Stimulated activated CD8-positive, alpha-beta memory T cell treated with anti-CD3 and anti-CD28 coated beads, Interleukin-2, amount 100 ng/mL, for 1 hour (primary cell): ENCODE measurements around the gene C1QTNF6.

Experiments used
- DNase-seq, 2 donors: peaks; one replicate each; pipeline ENCODE4 v3.0.0-alpha.2; 2020; ENCODE audit warnings: low read depth in 2 of 2

C1QTNF6 gene

DNA sequence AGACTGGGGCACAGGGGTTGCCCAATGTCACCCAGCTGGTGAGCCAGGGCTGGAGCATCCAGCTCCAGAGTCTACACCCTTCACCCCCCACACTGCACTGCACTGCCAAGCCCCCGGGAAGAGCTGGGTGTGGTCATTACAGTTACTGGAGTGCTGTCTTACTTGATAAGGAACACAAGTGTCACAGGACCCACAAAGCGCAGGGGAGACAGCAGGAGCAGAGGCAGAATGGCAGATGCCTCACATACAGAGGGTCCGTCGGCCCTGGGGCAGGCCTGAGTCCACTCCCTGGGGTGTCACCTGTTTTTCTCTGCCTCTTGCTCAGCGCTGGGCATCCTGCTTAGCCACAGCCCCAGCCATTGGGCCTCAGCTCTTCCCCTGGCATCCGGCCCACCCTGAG is 46.1 kb downstream of the C1QTNF6 start:
- DNase-seq: no peak

DNA sequence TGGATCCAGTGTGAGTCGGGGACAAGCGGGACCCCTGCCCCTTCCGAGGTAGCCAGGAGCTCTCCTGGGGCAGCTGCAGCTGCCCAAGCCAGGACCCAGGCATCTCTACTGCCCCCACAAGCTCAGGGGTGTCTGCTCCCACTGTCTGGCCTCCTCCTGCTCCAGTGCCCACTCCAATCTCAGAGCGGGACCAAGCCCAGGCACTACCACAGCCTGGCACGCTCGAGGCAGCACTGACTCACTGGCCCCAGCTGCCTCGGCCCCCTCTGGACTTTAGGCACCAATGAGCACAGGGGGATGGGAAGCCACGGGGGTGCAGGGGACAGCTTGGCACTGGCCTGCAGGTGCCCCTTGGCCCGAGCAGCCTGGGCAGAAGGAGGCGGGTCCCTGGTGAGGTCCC is 46.6 kb downstream of the C1QTNF6 start:
- no peak for DNase-seq

DNA sequence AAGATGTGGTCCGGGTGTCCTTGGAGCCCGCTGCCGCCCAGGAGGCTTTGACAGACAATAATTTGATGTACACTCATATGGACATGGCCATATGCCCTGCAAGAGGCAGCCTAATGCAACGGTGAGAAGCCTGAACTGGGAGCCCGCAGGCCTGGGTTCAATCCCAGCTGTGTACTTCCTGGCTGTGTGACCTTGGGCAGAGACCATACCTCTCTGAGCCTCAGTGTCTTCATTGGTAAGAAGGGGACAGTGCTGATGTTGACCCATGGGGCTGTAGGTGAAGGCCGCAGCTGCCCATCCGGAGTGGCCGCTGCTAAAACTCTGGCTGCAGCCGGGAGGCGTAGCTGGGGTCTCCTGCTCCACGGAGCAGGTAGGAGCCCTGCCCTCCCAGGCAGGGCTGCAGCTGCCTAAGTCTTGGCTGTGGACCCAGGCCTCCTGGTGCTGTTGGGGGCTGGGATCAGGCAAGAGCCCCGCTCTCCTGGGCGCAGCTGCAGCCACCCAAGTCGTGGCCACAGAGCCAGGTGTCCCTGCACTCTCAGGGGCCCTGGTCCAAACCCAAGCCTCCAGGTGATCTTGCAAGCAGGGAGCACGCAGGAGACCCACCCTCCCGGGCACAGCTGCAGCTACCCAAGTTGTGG is 47.2 kb downstream of the C1QTNF6 start:
- no peak for DNase-seq

DNA sequence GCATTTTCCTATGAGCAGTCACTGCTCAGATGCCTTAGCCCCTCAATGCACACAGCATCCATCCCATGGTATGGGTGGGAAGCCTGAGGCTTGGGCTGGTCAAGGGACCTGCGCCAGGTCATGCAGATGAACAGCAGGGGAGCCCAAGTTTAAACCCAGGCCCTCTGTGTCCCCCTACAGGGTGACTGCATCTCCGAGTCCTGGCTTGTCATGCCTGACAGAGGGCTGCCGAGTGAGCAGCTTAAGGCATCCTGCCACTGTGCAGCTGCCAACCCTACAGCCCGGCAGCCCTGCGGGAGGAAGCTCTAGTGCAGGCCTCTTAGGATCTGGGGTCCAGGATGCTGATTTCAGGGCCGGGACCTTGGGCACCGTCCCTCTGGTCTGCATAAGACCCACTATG is 48.3 kb downstream of the C1QTNF6 start:
- DNase-seq: no peak

DNA sequence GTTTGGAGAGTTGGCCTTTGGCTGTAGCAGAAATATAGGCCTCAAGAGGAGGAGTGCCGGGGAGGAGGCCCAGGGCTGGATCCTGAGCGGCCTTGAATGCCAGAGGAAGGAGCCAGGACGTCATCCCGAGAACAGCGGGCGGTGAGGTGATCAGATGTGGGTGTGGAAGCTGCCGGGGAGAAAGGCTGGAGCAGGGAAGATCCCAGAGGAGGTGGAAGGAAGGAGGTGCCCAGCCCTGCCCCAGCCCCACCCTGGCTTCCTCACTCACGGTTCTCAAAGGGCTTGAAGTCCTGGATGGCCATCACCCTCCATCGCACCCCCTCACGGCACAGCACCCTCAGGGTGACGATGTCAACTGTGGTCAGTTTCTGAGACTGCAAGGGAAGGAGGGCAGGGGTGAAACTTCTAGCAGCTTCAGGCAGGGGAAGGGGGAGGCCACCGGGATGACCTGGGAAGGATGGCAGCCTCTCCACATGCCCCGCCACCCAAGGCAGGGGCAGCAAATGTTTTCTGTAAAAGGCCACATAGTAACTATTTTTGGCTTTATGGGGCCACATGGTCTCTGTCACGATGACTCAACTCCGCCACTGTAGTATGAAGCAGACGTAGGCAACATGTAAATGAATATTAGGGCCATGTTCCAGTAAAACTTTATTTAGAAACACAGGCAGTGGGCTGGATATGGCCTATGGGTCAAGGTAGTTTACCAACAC is 49.0 kb downstream of the C1QTNF6 start:
- no peak for DNase-seq

DNA sequence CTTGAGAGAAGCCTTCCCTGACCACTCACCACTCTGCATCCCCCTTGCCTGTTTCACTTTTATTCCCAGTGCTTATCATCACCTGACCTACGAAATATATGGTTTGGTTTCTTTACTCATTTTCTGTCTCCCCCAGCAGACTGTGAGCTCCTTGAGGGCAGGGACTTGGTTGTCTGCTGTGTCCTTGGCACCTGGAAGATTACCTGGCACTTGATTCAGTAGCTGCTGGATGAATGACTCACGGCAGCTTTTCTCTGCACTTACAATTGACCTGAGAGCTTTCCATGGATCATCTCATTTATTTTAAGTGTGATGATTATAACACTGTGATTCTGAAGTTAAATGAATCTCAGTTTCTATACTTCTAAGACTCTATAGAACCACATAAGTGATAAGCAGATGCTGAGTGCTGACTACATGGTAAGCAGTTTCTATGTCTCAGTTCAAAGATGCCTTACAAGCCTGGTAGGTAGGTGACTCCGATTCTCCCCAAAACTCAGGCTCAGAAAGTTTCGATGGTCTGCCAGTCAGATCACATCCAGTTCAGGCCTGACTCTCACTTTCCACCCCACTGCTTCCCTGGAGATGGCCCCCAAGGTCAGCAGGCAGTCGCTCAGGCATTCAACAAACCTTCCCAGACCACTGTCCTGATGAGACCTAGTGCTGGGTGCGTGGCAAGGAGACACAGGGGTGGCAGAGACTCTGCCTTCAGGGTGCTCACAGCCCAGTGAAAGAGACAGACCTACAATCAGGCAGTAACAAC is 50.0 kb downstream of the C1QTNF6 start:
- no peak for DNase-seq

DNA sequence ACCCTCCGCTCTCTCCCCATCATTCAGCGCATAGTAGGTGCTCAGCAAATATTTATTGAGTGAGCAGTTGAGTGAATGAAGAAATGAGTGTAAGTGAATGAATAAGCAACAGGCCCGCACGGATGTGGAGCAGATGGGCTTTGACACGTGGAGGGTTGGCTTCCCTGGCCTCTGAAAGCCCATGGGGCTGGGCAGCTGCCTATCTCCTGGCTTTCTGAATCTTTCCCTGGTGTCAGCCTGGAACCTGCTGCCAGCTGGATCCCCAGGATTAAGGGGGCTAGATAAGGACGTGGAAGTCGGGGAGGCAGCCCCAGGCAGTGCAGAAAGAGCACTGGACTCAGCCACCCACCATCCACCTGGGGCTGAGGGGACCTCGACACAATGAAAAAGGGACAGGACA is 50.9 kb downstream of the C1QTNF6 start:
- no peak for DNase-seq

DNA sequence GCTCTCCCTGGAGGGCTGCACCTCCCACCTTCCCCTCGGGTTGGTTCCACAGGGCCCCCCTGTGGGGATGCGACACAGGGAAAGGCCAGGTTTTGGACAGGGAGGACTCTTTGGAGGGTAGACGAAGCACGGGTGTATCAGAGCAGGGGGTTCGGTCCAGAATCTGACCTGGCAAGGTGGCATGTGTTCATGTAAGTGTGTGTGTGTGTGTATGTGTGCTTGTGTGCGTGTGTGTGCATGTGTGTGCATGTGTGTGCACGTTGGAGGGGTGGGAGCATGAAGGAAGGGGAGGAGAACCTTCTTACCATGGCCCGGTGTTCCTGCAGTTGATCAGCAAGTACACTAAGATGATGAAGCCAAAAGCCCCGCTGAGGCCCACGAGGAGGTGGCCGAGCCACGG is 53.0 kb downstream of the C1QTNF6 start:
- DNase-seq: no peak

DNA sequence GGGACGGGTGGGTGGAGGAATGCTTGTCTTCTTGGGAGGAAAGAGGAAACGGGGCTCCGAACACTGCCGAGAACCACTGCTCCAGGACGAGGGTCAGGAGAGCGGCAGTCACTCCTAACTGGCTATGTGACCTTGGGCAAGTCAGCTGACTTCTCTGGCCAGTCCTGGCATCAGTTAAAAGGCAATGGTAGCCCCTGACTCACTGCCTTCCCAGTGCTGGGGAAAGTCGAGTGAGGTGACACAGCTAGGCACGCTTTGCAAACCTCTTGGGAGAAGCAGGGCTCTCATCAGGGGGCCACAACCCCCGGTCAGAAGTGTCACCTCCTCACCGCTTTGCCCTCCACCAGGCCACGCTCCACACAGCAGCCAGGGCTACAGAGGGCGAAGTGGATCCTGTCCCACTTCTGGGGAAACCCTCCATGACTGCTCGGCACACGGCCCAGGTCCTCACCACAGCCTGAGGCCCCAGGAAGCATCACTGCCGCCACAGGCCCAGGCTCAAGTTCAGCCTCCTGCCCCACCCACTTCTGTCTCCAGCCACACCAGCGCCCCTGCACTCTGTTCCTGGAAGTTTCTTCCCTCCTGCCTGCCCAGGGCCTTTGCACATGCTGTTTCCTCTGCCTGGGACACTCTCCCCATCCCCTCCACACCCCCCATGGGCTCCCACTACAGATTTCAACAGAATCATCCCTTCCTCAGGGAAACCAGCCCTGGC is 54.6 kb downstream of the C1QTNF6 start:
- DNase-seq: no peak

DNA sequence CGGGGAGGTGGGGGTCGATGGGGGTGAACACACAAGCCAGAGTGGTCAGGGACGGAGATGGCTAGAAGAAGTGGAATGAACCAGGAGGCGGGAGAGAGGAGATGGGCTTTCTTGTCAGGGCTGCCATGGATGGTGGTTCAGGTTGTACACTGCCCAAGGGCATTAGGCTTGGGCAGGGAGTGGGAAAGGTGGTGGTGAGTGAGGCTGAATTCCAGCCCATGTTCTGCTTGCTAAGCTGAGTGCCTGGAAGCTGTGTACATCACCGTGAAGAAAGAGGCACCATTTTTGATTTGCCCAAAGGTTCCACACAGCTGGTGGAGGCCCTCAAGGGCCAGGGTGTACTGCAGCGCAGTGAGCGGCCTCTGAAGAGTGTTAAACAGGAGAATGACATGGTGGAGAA is 55.3 kb downstream of the C1QTNF6 start:
- no peak for DNase-seq
